HG03139 (cell line): Measurements from ENCODE around the gene SCN2B.

ENCODE experiments used
- ATAC-seq: cut with Tn5 transposase; IDR thresholded peaks from one replicate; pipeline ENCODE4 v1.9.1; 2021; ENCODE audit not compliant: unreplicated experiment

The SCN2B gene, protein sequence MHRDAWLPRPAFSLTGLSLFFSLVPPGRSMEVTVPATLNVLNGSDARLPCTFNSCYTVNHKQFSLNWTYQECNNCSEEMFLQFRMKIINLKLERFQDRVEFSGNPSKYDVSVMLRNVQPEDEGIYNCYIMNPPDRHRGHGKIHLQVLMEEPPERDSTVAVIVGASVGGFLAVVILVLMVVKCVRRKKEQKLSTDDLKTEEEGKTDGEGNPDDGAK

DNA sequence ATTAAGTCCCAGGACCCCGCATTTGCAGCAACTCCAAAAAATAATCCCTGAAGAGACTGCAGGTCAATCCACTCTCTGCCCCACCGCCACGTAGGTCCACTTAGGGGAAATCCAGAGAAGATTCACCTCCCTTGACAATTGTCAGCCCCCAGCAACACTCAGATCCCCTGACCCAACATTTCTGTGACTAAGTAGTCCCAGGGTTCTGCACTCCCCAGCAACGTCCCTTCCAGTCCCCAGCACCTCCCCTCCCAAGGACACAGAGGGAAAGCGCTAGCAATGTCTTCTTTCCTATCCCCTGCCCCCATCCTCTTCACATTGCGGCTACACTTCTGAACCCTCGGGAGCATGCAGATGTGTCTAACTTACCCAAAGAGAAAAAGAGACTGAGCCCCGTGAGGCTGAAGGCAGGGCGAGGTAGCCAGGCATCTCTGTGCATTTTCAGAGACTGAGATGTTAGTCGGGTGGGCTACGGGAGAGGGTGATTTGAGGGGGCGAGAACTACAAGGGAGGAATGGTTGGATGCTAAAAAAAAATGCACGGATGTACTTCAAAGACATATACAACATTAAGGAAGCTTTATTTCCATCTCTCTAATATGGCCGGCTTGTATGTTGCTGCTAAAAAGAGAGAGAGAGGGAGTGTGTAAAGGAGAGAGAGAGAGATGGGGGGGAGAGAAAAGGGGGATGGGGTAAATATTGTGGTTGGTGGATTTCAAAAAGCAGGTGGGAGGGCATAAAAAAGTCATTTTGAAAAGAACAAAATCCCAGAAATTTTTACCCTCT, at the start of gene SCN2B:
SCN2B (minus strand) TSS at position 647 of the 785 bp plus-strand sequence; CDS start at position 439, 208 bp downstream.
- ATAC-seq: no peak

DNA sequence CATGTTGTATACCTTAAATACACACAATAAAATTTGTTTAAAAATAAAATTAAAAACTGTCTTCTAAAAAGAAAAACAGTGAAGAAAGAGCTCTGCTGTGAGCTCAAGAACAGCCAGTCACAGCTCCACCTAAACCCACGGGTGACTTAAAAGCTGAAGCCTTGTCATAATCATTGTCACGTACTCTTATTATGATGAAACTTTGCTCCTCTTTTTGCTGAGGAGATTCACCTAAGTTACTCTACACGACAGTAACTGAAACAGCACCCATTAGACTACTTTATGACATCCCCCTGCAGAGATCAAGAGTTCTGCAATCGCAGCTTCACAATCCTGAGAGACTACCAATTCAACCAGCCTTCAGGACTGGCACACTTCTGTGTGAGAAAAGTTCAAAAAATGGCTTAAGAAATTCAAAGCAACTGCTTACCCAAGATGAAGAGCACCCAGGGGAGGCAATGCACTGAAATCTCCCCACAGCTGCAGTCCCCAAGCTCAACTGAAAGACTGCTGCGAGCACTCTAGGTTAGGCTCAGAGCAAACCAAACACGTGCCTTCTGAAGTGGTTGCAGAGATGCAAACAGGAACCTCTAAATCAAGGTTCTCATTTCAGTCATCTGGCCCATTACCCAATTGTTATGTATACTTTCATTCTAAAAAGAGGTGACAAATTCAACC, 48.2 kb upstream of the SCN2B start, which contains the start of gene JAML:
JAML (minus strand) TSS at position 501 of the 678 bp plus-strand sequence. CDS start 10,145 bp downstream, outside the sequence.
- no peak for ATAC-seq

DNA sequence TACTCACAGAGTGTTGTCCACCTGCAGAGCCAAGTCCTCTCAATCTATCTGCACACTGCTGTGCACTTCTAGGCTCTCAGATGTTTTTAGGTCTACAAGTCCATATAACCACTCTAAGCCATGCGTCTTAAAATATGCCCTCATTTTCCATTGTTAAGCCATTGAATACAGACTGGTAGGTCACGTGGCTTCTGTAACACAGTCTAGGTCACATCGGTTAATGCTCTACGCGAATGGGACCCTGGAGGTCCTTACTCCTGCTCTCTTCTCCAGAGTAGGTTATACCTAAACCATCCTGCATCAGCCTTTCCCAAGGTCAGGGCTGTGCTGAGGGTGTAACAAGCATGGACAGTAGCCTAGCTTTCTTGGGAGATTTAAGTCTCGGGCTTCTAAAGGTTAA, 47.6 kb upstream of the SCN2B start:
- no peak for ATAC-seq

DNA sequence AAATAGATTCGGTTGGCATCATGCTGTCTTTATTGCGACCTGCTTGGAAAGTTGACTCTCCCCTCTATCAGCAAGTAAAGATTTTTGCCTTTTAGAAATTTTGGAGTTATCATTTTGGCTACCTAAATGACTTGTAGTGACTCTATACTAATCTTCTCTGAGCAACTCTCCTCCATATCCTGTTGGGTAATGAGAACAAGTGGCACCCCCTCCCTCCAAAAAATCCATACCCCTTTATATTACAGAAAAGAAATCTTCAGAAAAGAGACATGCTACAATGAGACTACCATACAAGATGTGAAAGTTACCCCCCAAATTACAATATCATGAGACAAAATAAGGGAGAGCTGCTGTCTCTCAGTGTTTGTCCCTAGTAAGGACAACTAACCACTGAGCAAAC, 47.1 kb upstream of the SCN2B start:
- ATAC-seq: no peak

DNA sequence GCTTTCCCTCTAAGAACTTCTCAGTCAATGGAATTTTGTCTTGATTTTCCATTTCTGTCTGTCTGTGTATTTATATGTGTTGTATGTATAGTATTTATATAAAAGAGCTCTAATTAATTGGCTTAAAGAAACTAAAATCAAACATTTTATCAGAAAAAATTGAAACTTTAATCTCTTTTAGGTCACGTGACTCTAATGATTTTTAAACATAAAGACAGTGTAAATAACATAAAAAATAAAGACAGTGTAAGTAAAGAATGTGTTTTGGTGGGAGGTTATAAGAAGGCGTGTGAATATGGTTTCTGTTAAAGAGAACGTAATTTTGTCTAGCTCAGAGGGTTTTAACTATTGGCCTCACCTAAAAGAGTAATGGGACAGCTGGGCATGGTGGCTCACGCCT, 46.0 kb upstream of the SCN2B start:
- ATAC-seq: no peak

DNA sequence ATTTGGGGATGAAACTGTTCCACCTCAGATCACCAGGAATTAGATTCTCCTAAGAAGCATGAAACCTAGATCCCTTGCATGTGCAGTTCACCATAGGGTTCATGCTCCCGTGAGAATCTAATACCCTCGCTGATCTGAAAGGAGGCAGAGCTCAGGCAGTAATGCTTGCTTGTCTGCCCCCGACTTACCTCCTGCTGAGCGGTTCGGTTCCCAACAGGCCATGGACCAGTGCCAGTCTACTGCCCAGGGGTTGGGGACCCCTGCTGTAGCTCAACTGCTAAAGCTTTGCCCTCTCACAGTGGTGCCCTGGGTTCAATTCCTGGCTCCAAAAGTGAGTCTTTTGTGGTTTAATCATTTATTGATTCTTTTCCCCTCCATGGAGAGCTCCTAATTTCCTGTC, 45.0 kb upstream of the SCN2B start:
- no peak for ATAC-seq

DNA sequence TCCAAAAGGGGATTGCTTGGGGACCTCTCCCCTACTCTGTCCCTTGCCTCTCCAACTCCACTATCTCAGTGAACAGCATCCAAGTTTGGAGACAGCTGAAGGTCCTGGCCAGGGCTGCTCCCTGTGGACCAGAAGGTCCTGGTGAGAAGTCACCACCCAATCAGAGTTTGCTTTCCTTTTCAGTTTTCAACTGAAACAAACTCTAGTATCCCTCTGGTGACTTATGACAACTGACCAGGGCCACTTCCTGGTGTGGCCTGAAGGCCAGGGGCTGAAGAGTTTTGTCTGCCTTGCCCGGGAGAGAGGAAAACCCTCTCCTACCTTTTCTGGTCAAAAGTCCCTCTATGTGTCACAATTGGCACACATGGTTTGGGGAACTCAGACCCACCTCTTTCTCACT, 43.3 kb upstream of the SCN2B start:
- no peak for ATAC-seq

DNA sequence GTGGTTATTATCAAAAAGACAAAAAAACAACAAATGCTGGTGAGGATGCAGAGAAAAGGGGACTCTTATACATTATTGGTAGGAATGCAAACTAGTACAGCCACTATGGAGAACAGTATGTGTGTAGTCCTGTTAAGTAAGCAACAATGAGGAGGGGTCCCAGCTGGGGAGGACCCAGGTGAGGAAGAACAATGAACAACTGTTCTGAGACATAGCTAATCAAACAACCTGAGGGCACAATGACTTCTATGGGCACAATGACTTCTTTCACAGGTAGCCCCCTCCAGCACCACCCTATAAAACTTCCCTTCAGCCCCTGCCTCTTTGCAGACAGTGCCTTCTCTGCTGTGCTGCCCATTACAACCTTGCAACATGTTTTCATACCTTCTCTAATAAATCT, 42.8 kb upstream of the SCN2B start:
- ATAC-seq: no peak

DNA sequence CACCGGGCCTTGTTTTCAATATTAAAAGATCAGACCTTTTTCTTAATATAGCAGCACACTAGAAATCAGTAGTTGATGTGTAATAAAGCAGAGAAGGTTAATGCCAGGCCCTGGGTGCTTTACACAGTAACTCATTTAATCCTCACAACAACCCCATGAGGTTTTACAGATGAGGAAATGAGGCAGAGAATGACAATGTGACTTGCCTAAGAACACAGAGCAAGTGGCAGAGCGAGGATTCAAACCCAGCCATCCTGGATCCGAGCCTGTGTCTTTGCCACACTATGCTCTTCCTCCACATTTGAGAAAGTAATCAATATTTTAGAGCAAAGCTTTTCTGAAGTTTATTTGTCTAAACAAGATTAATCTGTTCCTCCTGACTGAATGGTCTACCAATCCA, 41.1 kb upstream of the SCN2B start:
- ATAC-seq: no peak

DNA sequence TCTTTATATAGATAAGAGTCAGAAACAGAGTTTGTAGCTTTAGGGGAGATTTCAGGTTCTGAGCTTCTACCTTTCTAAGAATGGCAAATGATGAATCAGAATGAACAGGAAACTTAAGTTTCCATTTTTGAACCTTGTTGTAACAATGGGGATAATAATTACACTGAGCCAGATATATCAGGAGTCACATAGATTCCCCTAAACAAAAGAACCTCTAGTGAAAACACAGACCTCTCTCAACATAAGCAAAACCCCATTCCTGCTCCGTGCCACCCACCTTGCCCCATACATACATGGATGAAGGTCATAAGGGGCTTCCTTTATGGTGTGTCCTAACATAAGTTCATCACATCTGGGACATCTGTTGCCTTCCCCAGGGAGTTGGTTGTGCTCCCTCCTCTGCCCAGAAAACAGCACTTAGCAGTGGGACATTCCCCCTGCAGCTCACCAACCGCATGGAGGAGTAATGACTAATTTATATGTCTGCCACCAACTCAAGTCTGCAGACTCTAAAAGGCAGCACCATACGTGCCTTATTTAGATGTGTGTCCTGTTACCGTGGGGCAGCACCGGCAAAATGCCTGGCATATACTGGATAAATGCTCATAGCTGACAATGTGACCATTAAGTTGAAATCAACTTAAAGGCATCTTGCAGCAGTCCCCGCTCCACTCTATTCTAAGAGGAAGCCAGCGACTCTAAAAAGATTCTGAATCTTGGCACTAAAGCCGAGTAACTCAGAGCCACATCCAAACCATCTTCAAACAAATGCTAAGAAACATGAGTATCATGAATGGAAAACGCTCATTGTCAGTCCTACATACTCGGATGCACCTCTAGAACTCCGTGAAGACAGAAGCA, 40.4 kb upstream of the SCN2B start:
- ATAC-seq: no peak

DNA sequence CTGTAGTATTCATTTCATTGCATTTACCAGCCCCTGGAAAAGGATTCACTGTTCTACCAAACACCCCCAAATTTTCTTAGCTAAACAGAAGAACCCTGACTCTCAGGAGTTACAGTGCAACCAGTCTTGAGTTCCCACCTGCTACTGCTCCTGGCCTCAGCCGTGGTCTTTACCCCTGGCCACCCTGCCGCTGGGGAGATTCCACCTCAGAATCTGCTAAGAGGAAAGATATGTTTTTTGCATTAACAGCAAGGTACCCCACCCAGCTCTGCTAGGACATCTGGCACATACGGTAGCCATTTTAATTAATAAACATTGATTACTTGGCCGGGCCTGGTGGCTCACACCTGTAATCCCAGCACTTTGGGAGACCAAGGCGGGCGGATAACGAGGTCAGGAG, 39.3 kb upstream of the SCN2B start:
- no peak for ATAC-seq

DNA sequence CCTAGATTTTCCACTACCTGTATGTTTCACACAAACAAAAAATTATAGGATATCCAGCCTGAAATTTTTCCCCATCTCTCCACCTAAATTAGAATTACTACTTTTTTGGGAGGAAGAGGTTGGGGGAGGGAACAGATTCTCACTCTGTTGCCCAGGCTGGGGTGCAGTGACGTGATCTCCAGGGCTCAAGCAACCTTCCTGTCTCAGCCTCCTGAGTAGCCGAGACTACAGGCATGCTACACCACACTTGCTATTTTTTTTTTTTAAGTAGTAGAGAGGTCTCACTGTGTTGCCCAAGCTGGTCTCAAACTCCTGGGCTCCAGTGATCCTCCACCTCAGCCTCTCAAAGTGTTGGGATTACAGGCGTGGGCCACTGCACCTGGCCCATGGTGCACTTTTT, 38.8 kb upstream of the SCN2B start:
- no peak for ATAC-seq

DNA sequence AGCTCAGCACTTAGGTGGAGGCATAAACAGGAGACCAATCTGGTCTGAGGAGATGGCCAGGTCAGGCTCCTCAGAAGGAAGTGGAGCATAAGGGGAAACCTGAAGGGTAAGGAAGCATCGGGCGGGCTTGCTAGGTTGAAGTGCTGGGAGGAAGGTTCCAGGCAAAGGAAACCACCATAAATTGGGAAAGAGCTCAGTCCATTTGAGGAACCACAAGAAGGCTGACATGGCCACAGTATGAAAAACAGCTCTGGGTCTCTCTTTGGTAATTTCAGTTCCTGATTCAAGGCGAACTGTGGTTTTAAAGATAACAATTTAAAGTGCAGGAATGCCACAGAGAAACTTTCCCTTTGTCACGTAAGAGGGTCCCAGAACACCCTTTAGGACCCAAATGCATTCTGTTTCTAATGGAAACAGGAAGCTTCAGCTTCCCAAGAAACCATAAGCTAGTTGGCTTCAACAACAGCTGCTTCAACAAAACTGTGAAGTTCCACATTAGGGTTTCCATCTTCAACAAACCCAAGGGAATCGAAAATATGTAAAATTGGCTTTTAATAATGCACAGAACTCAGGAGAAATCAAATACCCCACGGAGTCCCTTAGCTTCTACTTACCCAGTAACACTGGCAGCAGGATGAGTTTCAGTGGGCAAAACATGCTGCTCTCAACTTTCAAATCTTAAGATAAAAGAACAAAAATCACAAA, 37.9 kb upstream of the SCN2B start:
- no peak for ATAC-seq

DNA sequence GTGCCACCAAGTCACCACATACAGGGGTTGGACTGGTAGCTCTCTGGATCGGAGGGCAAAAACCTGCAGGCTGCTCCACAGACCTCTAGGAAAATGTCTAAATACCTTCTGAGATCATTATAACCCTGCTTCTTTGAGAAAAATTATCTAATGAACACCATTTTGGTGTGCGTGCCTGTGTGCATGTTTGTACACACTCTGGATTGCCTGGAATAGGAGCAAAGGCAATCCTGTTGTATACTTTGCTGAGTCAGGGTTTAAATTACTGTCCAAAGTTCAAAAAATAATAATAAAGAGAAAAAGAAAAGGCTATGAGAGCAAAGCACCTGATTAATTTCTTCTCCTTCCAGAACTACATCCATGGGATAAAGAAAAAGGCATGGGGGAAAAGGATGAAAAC, 37.3 kb upstream of the SCN2B start:
- ATAC-seq: no peak

DNA sequence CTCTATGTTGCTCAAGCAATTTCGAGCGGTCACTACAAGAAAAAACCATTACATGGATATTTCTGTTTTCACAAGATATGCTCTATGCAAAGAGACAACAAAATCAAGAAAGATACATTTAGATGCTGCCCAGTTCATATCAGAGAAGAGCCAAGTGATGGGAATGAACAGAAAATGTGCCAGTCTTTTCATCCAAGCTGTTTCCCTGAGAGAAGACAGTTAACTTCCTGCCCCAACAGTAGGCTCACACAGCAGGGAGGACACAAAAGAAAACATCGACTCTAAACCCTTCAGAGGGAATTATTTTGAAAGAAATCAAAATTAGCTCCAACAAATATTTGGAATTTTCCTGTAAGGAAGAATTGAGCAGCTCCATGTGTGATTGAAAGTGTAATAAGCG, 36.8 kb upstream of the SCN2B start:
- no peak for ATAC-seq

DNA sequence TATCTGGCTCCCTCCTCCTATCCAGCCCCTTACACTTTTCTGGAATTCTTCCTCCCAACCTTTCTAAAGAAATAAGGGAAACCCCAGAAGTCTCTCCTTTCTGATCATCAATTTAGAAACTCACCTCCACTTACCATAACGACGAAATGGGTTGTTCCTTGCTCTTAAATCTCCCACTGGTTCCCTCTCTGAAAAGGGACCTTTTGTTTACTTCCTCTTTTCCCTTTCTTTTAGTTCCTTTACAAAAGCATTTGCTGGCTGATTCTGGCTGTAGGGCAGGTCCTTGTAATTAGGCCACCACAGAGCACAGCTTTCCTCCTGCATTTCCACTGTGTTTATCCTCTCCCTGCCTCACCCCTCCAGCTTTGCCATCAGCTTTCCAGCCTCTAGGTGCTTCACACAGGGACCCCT, 36.3 kb upstream of the SCN2B start:
- ATAC-seq: no peak

DNA sequence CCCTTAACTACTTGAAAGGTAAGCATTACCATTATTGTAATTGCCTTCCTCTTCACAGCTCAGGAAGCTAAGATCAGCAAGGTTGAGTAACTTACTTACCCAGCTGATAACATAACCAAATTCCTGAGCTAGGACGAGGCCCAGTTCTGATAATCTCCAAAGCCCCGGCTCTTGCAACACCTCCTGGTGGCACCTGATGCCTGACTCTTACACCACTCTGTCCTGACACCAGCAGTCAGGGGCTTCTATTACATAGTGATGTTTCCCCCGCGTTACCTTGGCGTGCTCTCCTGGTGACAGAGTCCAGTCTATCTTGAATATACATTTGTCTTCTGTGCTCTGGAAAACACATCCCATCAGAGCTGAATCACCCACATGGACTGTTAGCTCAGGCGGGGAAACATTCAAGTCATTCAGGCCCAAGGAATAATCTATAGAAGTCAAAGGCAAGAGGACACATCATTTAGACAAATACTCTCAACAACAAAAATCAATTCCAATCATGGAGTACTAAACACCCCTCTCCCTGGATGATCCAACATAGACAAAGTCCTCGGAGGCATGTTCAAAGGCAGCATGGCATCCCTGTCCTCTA, 35.8 kb upstream of the SCN2B start:
- ATAC-seq: no peak

DNA sequence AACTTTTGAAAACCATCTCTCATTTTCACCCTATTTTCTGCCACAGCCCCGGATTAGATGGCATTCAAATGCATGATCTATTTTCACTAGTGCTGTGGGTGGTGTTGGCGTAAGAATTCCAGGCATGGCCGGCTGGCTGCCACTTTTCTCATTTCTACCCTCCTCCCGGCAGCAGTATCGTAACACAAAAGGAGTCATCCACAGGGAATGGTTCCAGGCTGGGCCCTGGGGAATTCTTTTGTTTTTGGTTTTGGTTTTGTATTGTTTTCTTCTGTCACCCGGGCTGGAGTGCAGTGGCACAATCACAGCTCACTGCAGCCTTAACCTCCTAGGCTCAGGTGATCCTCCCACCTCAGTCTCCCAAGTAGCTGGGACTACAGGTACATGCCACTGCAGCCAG, 34.6 kb upstream of the SCN2B start:
- no peak for ATAC-seq

DNA sequence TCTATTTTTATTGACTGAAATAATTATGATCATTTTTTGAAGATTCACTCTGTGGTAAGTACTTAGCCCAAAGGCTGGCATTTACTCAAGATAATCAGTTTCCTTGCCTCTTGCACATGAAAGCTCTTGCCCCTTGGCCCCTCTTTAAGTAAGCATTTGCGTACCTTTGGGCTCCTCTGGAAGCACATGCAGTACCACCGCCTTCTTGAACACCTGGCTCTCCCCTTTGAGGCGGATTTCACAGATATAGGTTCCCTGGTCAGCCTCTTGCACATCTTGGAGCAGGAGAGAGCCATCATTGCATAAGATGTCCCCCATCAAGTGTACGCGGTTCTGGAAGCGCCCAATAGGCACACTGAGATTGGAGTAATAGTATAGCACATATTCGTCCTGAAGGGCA, 33.9 kb upstream of the SCN2B start:
- ATAC-seq: no peak

DNA sequence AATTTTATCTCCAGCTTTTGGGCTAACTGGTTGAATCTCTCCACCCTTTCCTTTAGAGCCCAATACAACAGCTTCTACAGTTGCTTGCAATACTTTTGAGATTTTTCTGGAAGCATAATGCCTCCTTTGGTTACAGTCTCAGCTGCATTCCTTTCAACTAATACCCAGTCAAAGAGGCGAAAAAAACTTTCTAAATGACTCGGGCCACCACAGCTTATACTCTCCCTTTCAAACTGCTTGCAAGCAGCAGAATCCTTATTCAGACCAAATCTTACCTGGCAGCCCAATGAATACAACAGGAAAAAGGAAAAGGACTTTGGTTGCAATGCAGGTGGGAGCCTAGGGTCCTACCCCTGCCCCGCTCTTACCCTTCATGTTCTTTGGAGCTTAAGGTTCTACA, 32.6 kb upstream of the SCN2B start:
- no peak for ATAC-seq
